C1 segment of cervical spinal cord (tissue), 14 donors: ENCODE measurements around the gene ZSCAN29.
"Not testable (repeated sequence)": the region's sequence is repeated elsewhere in the genome, so short reads cannot be mapped to it uniquely, and the experiment has no call there.

Source experiments
- DNase-seq, 14 donors: peaks; one replicate each; lab custom pipeline; 2025; lab: John Stamatoyannopoulos, UW

ZSCAN29 gene

DNA sequence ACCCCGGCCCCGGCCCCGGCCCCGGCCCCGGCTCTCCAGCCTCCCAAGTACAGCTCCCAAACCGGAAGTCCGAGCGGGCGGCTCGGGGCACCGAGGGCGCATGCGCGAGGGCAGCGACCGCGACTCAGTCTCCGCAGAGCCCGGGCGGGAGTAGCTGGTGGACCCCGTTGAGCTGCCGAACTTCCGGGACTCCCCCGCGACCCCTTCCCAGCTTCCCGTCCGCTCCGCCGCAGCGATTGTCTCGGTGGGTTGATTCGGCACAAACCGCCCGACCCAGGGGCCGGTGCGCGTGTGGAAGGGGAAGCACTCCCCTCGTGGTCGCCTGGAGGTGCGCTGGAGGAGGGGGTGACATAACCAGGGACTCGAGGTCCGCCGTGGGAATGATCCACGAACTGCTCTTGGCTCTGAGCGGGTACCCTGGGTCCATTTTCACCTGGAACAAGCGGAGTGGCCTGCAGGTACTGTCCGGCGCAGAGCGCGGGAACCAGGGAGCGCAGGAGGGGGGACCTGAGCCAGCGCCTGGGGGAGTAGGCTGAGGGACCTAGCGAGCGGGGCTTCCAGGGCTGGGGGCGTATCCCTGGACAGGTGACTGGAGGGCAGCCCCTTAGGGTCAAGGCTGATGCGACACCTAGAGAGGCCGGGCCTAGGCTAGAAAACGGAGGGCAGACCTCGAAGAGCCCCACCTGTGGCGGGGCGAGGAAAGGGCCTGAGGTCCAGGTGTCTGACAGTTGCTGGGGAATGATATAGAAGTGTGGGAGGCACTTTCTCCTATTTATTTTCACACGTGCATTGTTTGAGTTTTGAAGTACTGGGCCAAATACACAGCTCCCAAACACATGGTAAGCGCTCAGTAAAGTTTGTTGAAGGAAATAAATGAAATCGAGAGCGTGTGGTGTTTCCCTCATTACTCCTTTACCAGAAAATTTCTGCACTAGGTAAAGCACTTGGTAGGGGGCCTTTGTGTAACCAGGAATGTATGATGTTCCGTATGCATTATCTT lies at the start of gene ZSCAN29, which contains the start of gene TUBGCP4:
TSS of gene ZSCAN29 (minus strand) at position 69 of the 1,000 bp plus-strand sequence. CDS start 1,130 bp downstream, outside the sequence.
TSS of gene TUBGCP4 (plus strand) at position 127 of the 1,000 bp plus-strand sequence. CDS start at position 381, 254 bp downstream.
- peak; percentile 2 to 87 (median 68) for DNase-seq

DNA sequence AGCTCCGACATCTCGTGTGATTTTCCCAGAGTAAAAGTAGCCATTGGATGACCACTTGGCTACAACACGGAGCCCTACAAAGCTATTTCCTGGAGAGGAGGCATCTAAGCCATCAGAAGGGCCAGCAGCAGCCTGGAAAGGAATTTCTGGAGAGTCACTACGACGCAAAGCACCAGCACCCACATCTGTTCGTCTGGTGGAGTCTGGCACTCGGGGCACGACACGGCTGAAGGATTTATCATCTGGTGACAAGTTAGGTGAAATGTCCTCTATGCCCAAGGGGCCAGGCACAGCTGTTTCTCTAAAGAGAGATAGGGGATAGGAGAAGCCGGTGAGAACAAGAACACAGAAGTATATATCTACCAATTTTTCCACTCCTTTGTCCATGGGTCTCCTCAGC lies 49.6 kb upstream of the ZSCAN29 start:
- no peak for DNase-seq

DNA sequence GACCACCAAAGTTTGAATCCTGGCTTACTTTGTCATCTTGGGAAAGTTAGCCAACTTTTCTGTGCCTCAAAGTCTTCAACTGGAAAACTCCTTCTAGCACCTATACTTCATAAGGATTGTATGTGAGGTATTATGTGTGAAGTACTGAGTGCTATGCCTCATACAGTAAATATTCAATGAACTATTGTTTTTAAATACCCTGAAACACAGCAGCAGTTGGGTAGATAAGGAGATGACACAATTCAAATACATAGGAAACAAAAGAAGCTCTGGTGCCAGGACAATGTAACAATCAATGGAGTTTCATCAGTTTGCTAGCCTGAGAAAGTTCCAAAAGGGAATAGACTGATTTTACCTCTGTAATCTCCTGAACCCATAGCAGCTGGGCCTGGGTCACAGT lies 43.4 kb upstream of the ZSCAN29 start:
- no peak for DNase-seq

- DNase-seq: no peak
These were observed 41.3 kb upstream of the ZSCAN29 start for GRCh38 chr15:43412096-43412495.

DNA sequence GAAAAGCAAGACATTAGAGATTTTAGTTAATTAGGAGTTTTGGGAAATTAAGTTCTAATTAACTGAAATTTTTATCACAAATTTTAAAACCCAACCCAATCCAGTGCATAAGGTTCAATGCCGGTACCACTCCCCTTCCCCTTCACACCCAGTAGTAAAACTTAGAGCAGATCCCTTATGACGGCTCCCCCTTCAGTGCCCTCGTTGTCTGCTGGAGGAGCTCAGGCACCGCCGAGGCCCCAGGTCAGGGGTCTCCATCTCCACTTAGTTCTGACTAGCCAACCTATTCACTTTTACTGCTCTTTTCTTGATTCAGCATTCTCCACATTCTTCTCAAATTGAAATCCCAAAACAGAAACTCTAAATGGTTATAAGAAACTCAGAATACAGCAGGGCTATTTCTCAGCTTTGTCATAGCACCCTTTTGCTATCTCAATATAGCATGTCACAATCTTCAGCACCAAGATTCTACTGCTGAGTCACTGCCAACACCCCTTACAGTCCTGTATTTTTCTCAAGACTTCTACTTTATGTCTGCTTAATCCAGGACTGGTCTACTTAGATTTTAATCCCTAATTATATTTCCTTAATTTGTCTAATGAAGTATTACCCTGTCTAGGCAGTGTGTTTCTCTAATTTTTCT lies 39.9 kb upstream of the ZSCAN29 start:
- DNase-seq: no peak

DNA sequence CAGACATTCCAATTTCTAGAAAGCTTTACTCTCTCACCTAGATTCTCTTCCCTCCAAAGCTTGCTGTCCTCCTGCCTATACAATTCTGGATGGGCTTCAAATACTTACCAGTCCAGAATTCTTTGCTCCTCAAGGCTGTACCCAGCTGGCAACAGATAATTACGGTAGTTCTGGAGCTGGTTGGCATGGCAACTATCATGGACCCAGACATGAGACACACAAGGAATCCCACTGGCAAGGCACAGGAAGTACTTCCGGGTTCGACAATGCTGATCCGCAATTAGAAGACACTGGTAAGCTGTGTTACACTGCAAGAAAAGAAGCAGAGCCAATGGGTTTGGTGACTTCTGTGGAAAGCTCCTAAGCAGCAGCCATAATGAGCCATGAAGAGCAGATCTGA lies 37.9 kb upstream of the ZSCAN29 start:
- no peak for DNase-seq

- DNase-seq: no peak
These were observed 36.0 kb upstream of the ZSCAN29 start for GRCh38 chr15:43406808-43407207.

- no peak for DNase-seq
These were observed 35.3 kb upstream of the ZSCAN29 start for GRCh38 chr15:43406189-43406588.

- no peak for DNase-seq
These were observed 33.3 kb upstream of the ZSCAN29 start for GRCh38 chr15:43404130-43404529.

- no peak for DNase-seq
These were observed 32.8 kb upstream of the ZSCAN29 start for GRCh38 chr15:43403616-43404015.

DNA sequence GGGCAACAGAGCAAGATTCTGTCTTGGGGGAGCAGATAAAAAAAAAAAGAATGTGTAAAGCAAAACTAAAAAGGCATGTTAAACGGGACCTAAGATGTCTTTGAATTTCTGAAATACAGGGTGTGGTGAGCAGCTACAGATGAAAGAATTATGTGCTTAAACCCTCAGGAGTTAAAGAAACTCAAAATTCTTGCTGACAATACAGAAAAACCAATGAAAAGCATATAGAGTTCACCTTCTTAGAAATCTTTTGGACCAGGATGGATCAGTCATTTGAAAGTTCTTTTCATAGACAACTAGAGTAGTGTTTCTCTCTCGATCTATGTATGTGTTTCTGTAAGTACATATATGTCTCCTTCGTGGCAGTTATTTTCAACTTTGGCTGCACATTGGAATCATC lies 31.4 kb upstream of the ZSCAN29 start:
- DNase-seq: no peak

DNA sequence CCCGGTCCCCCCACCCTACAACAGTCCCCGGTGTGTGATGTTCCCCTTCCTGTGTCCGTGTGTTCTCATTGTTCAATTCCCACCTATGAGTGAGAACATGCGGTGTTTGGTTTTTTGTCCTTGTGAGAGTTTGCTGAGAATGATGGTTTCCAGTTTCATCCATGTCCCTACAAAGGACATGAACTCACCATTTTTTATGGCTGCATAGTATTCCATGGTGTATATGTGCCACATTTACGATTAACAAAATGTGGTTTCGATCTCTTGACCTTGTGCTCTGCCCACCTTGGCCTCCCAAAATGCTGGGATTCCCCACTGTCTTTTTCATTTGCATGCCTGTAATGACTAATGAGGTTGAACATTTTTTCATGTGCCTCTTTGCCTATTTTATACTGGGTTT lies 22.7 kb upstream of the ZSCAN29 start:
- not testable (repeated sequence) for DNase-seq

DNA sequence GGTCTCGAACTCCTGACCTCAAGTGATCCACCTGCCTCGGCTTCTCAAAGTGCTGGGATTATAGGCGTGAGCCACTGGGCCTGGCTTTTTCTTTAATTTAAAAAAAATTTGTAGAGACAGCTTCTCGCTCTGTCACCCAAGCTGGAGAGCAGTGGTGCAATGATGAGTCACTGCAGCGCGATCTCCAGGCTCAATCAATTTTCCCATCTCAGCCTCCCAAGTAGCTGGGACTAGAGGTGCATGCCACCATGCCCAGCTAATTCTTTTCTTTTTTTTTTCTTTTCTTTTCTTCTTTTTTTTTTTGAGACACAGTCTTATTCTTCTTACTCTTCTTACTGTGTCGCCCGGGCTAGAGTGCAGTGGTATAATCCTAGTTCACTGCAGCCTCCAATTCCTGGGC lies 19.9 kb upstream of the ZSCAN29 start:
- DNase-seq: no peak

DNA sequence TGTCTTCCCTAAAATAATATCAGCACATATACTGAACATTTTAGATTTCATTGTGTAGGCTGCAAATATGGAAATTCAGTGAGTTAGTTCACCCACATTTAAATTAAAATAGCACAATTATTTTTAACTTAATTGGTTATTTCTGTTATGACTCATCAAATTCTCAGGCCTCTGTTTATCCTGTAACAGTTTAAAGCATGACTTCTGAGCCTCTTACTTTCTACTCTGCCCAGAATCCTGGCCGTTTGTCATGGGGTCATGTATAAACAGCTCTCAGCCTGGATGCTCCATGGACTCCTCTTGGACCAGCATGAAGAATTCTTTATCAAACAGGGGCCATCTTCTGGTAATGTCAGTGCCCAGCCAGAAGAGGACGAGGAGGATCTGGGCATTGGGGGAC lies 12.2 kb upstream of the ZSCAN29 start:
- no peak for DNase-seq

DNA sequence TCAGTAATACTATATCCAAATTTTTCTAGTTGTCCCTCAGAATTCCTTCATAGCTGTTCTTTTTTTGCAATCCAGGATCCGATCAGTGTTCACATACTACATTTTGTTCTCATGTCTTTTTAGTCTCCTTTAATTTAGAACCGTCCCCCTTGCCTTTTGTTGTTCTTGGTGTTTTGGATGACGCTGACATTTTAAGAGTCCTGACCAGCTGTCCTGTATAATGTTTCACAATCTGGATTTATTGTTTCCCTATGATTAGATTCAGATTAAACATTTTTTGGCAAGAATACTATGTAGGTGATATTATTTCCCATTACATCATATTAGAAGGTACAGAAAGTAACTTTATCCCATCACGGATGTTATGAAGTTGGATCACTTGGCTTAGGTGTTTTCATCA lies 11.5 kb upstream of the ZSCAN29 start:
- no peak for DNase-seq

- DNase-seq: no peak
These were observed 7.8 kb upstream of the ZSCAN29 start for GRCh38 chr15:43378601-43379000.

GRCh38 chr15:43376017-43376705 lies 5.3 kb upstream of the ZSCAN29 start:
- no peak for DNase-seq

- peak in 7 of 14 donors; percentile 6 to 57 (median 47) for DNase-seq
These were observed 401 bp downstream of the ZSCAN29 start for GRCh38 chr15:43370310-43370974.

DNA sequence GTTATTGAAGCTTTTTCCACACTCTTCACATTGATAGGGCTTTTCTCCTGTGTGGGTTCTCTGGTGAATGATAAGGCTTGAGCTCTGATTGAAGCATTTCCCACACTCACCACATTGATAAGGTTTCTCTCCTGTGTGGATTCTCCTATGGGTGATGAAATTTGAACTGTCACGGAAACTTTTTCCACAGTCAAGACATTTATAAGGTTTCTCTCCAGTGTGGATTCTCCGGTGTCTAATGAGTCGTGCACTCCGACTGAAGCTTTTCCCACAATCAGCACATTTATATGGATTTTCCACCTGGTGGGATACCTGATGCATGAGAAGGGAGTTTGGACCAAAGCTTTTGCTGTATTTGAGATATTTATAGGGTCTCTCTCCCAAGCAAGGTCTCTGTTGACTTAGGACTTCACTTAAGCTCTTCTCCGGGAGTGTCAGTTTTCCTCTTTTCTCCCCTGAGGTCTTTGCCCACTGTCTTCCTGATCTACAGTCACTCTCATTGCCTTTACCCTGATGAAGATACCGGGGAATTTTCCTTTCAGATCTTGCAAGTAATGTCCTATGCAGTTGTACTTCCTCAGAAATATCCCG lies 9.4 kb downstream of the ZSCAN29 start:
- DNase-seq: no peak

- no peak for DNase-seq
These were observed 10.0 kb downstream of the ZSCAN29 start for GRCh38 chr15:43360821-43361220.
